Duodenal mucosa (tissue), 2 donors: Measurements from ENCODE around the gene GPHA2.

Experiments used
- H3K27ac ChIP-seq: one replicate; pipeline ENCODE4 v1.7.0; 2013; ENCODE audit warnings: low read depth, low read length
- H3K27me3 ChIP-seq, 2 donors: one replicate each; pipeline ENCODE4 v1.7.0; 2013; ENCODE audit warnings: low read length in 2 of 2, control low read depth in 1 of 2; ENCODE audit not compliant: insufficient read depth in 2 of 2, control insufficient read depth in 1 of 2
- H3K36me3 ChIP-seq, 2 donors: one replicate each; pipeline ENCODE4 v1.7.0; 2013; ENCODE audit warnings: low read length in 2 of 2, control low read depth in 1 of 2; ENCODE audit not compliant: insufficient read depth in 2 of 2, control insufficient read depth in 1 of 2
- H3K4me1 ChIP-seq, 2 donors: one replicate each; pipeline ENCODE4 v1.7.0; 2013; ENCODE audit warnings: low read length in 2 of 2, control low read depth in 1 of 2; ENCODE audit not compliant: insufficient read depth in 2 of 2, control insufficient read depth in 1 of 2
- H3K4me3 ChIP-seq, 2 donors: one replicate each; pipeline ENCODE4 v1.7.0; 2013; ENCODE audit warnings: low read length in 2 of 2, low read depth in 1 of 2
- H3K9ac ChIP-seq, 2 donors: one replicate each; pipeline ENCODE4 v1.7.0; 2013; ENCODE audit warnings: low read length in 2 of 2, low read depth in 1 of 2
- H3K9me3 ChIP-seq, 2 donors: one replicate each; pipeline ENCODE4 v1.7.0; 2013; ENCODE audit warnings: low read length in 2 of 2, control low read depth in 1 of 2; ENCODE audit not compliant: control insufficient read depth in 1 of 2

GPHA2 gene

DNA sequence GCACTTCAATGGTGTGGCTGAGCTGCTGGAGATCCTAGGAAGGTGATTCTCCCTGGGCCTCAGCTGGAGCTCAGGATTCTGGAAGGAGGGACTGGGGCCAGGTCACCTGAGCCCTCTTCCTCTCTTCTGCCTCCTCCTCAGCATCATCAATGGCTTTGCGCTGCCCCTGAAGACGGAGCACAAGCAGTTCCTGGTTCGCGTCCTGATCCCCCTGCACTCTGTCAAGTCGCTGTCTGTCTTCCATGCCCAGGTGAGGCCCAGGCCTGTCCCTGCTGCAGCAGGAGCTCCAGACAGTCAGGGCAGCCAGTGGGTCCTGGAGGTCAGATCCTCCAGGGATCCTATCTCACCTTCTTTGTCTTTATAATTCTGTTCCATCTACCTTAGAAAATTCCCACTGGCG lies 5.4 kb downstream of the GPHA2 start:
- no peak overlapping the region for H3K9ac ChIP-seq
- H3K27me3 ChIP-seq: no peaks in the 10 kb centered on the region
- H3K27ac ChIP-seq: no peak overlapping the region
- H3K9me3 ChIP-seq: no peaks in the 10 kb centered on the region
- peaks cover 7 to 14% of the 10 kb centered on the region in 2 donors for H3K4me1 ChIP-seq
- H3K4me3 ChIP-seq: no peak overlapping the region
- peaks cover 29 to 53% of the 10 kb centered on the region in 2 donors for H3K36me3 ChIP-seq

DNA sequence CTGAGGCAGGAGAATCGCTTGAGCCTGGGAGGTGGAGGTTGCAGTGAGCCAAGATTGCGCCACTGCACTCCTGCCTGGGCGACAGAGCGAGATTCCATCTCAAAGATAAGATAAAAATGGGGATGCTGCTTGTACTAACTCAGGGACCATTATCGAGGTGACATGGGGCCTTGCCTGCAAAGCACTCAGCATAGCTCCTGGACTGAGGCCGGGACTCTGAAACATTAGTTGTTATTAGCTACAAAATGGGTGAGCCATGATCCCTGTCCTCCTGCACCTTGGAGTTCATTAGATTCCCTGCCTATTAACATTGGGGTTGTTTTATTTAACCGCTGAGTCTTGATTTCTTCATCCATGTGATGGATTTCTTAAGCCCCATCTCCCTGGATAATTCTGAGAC lies 6.1 kb downstream of the GPHA2 start:
- peaks cover 9 to 10% of the 10 kb centered on the region in 2 donors for H3K4me1 ChIP-seq
- H3K27me3 ChIP-seq: no peaks in the 10 kb centered on the region
- H3K36me3 ChIP-seq: peaks cover 29 to 53% of the 10 kb centered on the region in 2 donors
- H3K9ac ChIP-seq: no peak overlapping the region
- H3K27ac ChIP-seq: no peak overlapping the region
- H3K9me3 ChIP-seq: no peaks in the 10 kb centered on the region
- no peak overlapping the region for H3K4me3 ChIP-seq

- peaks cover 29 to 49% of the 10 kb centered on the region in 2 donors for H3K36me3 ChIP-seq
- no peaks in the 10 kb centered on the region for H3K27me3 ChIP-seq
- no peak overlapping the region for H3K9ac ChIP-seq
- no peak overlapping the region for H3K27ac ChIP-seq
- peaks cover 7 to 14% of the 10 kb centered on the region in 2 donors for H3K4me1 ChIP-seq
- no peaks in the 10 kb centered on the region for H3K9me3 ChIP-seq
- no peak overlapping the region for H3K4me3 ChIP-seq
Measured at GRCh38 chr11:64928957-64929356, 6.7 kb downstream of the GPHA2 start.

DNA sequence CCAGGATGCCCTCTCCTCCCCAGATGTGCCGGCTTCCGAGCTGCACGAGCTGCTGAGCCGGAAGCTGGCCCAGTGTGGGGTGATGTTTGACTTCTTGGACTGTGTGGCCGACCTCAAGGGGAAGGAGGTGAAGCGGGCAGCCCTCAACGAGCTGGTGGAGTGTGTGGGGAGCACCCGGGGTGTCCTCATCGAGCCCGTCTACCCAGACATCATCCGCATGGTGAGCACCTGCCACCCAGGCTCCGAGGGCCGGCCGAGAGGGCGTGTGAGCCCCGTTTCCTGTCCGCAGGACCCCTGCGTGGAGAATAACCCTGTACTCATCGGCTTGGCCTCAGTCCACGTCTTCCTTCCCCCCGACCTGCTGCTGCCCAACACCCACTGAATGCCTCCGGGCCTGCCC lies 9.0 kb downstream of the GPHA2 start:
- Histone ChIP-seq H3K27ac (no peak overlapping the region), H3K36me3 (peaks cover 20 to 28% of the 10 kb centered on the region in 2 donors), H3K27me3 (no peaks in the 10 kb centered on the region), H3K4me1 (peaks cover 11 to 20% of the 10 kb centered on the region in 2 donors), H3K4me3 (no peak overlapping the region), H3K9ac (no peak overlapping the region), H3K9me3 (no peaks in the 10 kb centered on the region)

- Histone ChIP-seq H3K9ac (peak overlapping the region; percentile 83 to 86), H3K4me3 (peak overlapping the region; percentile 85 to 95), H3K4me1 (peaks cover 11 to 20% of the 10 kb centered on the region in 2 donors), H3K27ac (no peak overlapping the region), H3K27me3 (no peaks in the 10 kb centered on the region), H3K36me3 (peaks cover 13 to 18% of the 10 kb centered on the region in 2 donors), H3K9me3 (no peaks in the 10 kb centered on the region)
Measured at GRCh38 chr11:64925536-64926436, 9.9 kb downstream of the GPHA2 start.

- Histone ChIP-seq H3K4me3 (peak overlapping the region; percentile 85 to 95), H3K9ac (peak overlapping the region; percentile 83 to 86), H3K36me3 (peaks cover 8 to 10% of the 10 kb centered on the region in 2 donors), H3K27ac (peak overlapping the region; percentile 62), H3K4me1 (peaks cover 11 to 20% of the 10 kb centered on the region in 2 donors), H3K9me3 (no peaks in the 10 kb centered on the region), H3K27me3 (no peaks in the 10 kb centered on the region)
Measured at GRCh38 chr11:64924910-64925284, 10.8 kb downstream of the GPHA2 start.

GRCh38 chr11:64923944-64924909 lies 11.5 kb downstream of the GPHA2 start, which contains the start of gene PPP2R5B:
TSS of gene PPP2R5B (plus strand) at chr11:64924689. CDS start at chr11:64925735, 1,046 bp downstream.
- peak within 1 kb of the TSS; percentile 85 to 95 for H3K4me3 ChIP-seq
- H3K27me3 ChIP-seq: no peaks in the 10 kb centered on the region
- peaks cover 4 to 7% of the 10 kb centered on the region in 2 donors for H3K36me3 ChIP-seq
- peaks cover 11 to 20% of the 10 kb centered on the region in 2 donors for H3K4me1 ChIP-seq
- no peaks in the 10 kb centered on the region for H3K9me3 ChIP-seq
- peak within 1 kb of the TSS; percentile 94 for H3K27ac ChIP-seq
- H3K9ac ChIP-seq: peak within 1 kb of the TSS; percentile 83 to 86

GRCh38 chr11:64923151-64923661 lies 12.5 kb downstream of the GPHA2 start:
- Histone ChIP-seq H3K27ac (no peak overlapping the region), H3K9me3 (no peaks in the 10 kb centered on the region), H3K36me3 (peaks cover 3 to 4% of the 10 kb centered on the region in 2 donors), H3K27me3 (no peaks in the 10 kb centered on the region), H3K4me3 (peak overlapping the region in 1 of 2 donors; percentile 95), H3K4me1 (peaks cover 12 to 22% of the 10 kb centered on the region in 2 donors), H3K9ac (peak overlapping the region; percentile 16 to 83)

GRCh38 chr11:64921384-64921783 lies 14.3 kb downstream of the GPHA2 start:
- Histone ChIP-seq H3K27ac (no peak overlapping the region), H3K9ac (no peak overlapping the region), H3K4me1 (peaks cover 20 to 27% of the 10 kb centered on the region in 2 donors), H3K27me3 (no peaks in the 10 kb centered on the region), H3K36me3 (no peaks in the 10 kb centered on the region), H3K4me3 (no peak overlapping the region), H3K9me3 (no peaks in the 10 kb centered on the region)
